SK-N-SH treated with all-trans-retinoic acid at 6 μM for 48 hours (cell line): Measurements from ENCODE around the gene SLC35D2.
"Not testable (repeated sequence)": the region's sequence is repeated elsewhere in the genome, so short reads cannot be mapped to it uniquely, and the experiment has no call there.

Experiments
- ARNTL ChIP-seq: fragments of 450-650 bp; formaldehyde crosslinking; IDR thresholded peaks from 2 replicates; pipeline ENCODE4 v1.5.0; 2020; ENCODE audit warnings: low read depth, mild to moderate bottlenecking, moderate library complexity, borderline replicate concordance
- CSDC2 ChIP-seq: fragments of 250-450 bp; sonication (Bioruptor Pico); IDR thresholded peaks from 2 replicates; pipeline ENCODE4 v1.5.0; 2020; ENCODE audit warnings: mild to moderate bottlenecking, moderate library complexity
- GLIS3 ChIP-seq: fragments of 250-450 bp; sonication (Bioruptor Pico); IDR thresholded peaks from 2 replicates; pipeline ENCODE4 v1.5.0; 2020; ENCODE audit warnings: mild to moderate bottlenecking, moderate library complexity
- ISL1 ChIP-seq: fragments of 250-450 bp; sonication (Bioruptor Pico); IDR thresholded peaks from 2 replicates; pipeline ENCODE4 v2.1.2; 2022; ENCODE audit warnings: mild to moderate bottlenecking, moderate library complexity
- PATZ1 ChIP-seq: fragments of 250-450 bp; sonication (Bioruptor Pico); IDR thresholded peaks from 2 replicates; pipeline ENCODE4 v1.8.0; 2020; ENCODE audit warnings: mild to moderate bottlenecking, moderate library complexity, borderline replicate concordance
- POU6F1 ChIP-seq: fragments of 250-450 bp; sonication (Bioruptor Pico); IDR thresholded peaks from 2 replicates; pipeline ENCODE4 v1.8.0; 2021; ENCODE audit warnings: low read depth, mild to moderate bottlenecking, moderate library complexity, borderline replicate concordance
- RARB ChIP-seq: fragments of 250-450 bp; sonication (Bioruptor Pico); IDR thresholded peaks from 2 replicates; pipeline ENCODE4 v1.8.0; 2021; ENCODE audit warnings: mild to moderate bottlenecking, moderate library complexity
- SNAI2 ChIP-seq: fragments of 250-450 bp; sonication (Bioruptor Pico); IDR thresholded peaks from 2 replicates; pipeline ENCODE4 v1.5.0; 2020; ENCODE audit warnings: mild to moderate bottlenecking, moderate library complexity
- TSHZ2 ChIP-seq: fragments of 250-450 bp; sonication (Bioruptor Pico); IDR thresholded peaks from 2 replicates; pipeline ENCODE4 v1.5.0; 2020; ENCODE audit warnings: mild to moderate bottlenecking, moderate library complexity
- ZFP3 ChIP-seq: fragments of 250-450 bp; sonication (Bioruptor Pico); IDR thresholded peaks from 2 replicates; pipeline ENCODE4 v1.5.0; 2020; ENCODE audit warnings: mild to moderate bottlenecking, moderate library complexity
- ZFP30 ChIP-seq: fragments of 450-650 bp; formaldehyde crosslinking; IDR thresholded peaks from 2 replicates; pipeline ENCODE4 v1.5.0; 2022; ENCODE audit warnings: mild to moderate bottlenecking, moderate library complexity
- ZNF565 ChIP-seq: fragments of 450-650 bp; formaldehyde crosslinking; conservative IDR thresholded peaks from 2 replicates; pipeline ENCODE4 v1.5.0; 2020; ENCODE audit warnings: low read depth, mild to moderate bottlenecking, moderate library complexity

DNA sequence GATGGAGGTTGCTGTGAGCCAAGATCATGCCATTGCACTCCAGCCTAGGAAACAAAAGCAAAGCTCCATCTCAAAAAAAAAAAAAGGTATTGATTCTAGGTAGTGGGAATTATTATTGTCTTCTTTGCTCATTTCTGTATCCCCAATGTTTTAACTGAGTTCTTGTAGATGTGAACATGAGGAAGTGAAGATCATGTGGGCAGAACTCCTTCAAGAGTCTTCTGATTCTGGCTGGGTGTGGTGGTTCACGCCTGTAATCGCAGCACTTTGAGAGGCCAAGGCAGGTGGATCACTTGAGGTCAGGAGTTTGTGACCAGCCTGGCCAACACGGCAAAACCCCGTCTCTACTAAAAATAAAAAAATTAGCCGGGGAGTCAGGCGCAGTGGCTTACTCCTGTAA, 8.0 kb downstream of the SLC35D2 start:
- not testable (repeated sequence) for TF ChIP-seq TSHZ2 (CRISPR knock-in tag); ARNTL; SNAI2 (CRISPR knock-in tag); ZNF565 (CRISPR knock-in tag); POU6F1 (CRISPR knock-in tag); CSDC2 (CRISPR knock-in tag); ZFP3 (CRISPR knock-in tag); PATZ1 (CRISPR knock-in tag); ZFP30 (CRISPR knock-in tag); GLIS3 (CRISPR knock-in tag); RARB (CRISPR knock-in tag); ISL1 (CRISPR knock-in tag)
